Measurements from ENCODE around the gene GPD2. TPM values are rescaled to one million over a fixed set of nuclear protein-coding genes. Genes with fewer than 3 reads are reported as not detected.
A peak's percentile ranks its signal among the peaks of the same experiment; 100 is the strongest.

GPD2 gene
- total RNA-seq, 1 experiment from 2014 or later: 62.5 TPM

- BruUV-seq (replicated peaks): no TSS peak
- Mint-ChIP-seq H3K9me3 (ENCODE audit: unreplicated experiment) (no peaks in the 10 kb centered on the region), H3K4me3 (ENCODE audit: unreplicated experiment) (no peak overlapping the region), H3K36me3 (ENCODE audit: insufficient read depth, unreplicated experiment) (no peaks in the 10 kb centered on the region), H3K4me1 (ENCODE audit: insufficient read depth, unreplicated experiment) (peaks cover 36% of the 10 kb centered on the region), H3K27me3 (ENCODE audit: insufficient read depth, unreplicated experiment) (no peaks in the 10 kb centered on the region), H3K27ac (ENCODE audit: low read depth, unreplicated experiment) (peak overlapping the region; percentile 16)
- TF ChIP-seq CTCF (IDR thresholded peaks at IDR 0.05; ENCODE audit: unreplicated experiment): no peak
- POLR2A ChIA-PET: interaction anchor here (1.2 kb wide), 1 partner anchor 14 kb away, joined by 4 read pairs; no protein-coding TSS in a partner anchor
- intact Hi-C loops (cut with micrococcal nuclease): no loop called here
- CTCF ChIA-PET: no interaction called here
- no peak for DNase-seq (ENCODE audit: unreplicated experiment)
These were observed 16.8 kb downstream of the GPD2 start for GRCh38 chr2:156452971-156453370.

- CTCF ChIA-PET: no interaction called here
- intact Hi-C loops (cut with micrococcal nuclease): no loop called here
- peak; percentile 58 for DNase-seq (ENCODE audit: unreplicated experiment)
- Mint-ChIP-seq H3K36me3 (ENCODE audit: insufficient read depth, unreplicated experiment) (no peaks in the 10 kb centered on the region), H3K9me3 (ENCODE audit: unreplicated experiment) (no peaks in the 10 kb centered on the region), H3K4me1 (ENCODE audit: insufficient read depth, unreplicated experiment) (peaks cover 42% of the 10 kb centered on the region), H3K4me3 (ENCODE audit: unreplicated experiment) (peak overlapping the region; percentile 1), H3K27me3 (ENCODE audit: insufficient read depth, unreplicated experiment) (no peaks in the 10 kb centered on the region), H3K27ac (ENCODE audit: low read depth, unreplicated experiment) (peak overlapping the region; percentile 57)
- BruUV-seq (replicated peaks): no TSS peak
- no peak for TF ChIP-seq CTCF (IDR thresholded peaks at IDR 0.05; ENCODE audit: unreplicated experiment)
- POLR2A ChIA-PET: interaction anchor here (0.7 kb wide), 1 partner anchor 18 kb away, joined by 3 read pairs; no protein-coding TSS in a partner anchor
These were observed 19.3 kb downstream of the GPD2 start for GRCh38 chr2:156455361-156455975.

GRCh38 chr2:156456616-156457015, 20.4 kb downstream of the GPD2 start:
- Mint-ChIP-seq H3K27me3 (ENCODE audit: insufficient read depth, unreplicated experiment) (no peaks in the 10 kb centered on the region), H3K36me3 (ENCODE audit: insufficient read depth, unreplicated experiment) (no peaks in the 10 kb centered on the region), H3K9me3 (ENCODE audit: unreplicated experiment) (no peaks in the 10 kb centered on the region), H3K4me1 (ENCODE audit: insufficient read depth, unreplicated experiment) (peaks cover 42% of the 10 kb centered on the region), H3K27ac (ENCODE audit: low read depth, unreplicated experiment) (peak overlapping the region; percentile 57), H3K4me3 (ENCODE audit: unreplicated experiment) (no peak overlapping the region)
- intact Hi-C loops (cut with micrococcal nuclease): no loop called here
- POLR2A ChIA-PET: no interaction called here
- no peak for DNase-seq (ENCODE audit: unreplicated experiment)
- TF ChIP-seq CTCF (IDR thresholded peaks at IDR 0.05; ENCODE audit: unreplicated experiment): no peak
- CTCF ChIA-PET: interaction anchor here (1.0 to 1.7 kb wide), 2 partner anchors 15 to 18 kb away, joined by 3 to 4 read pairs; no protein-coding TSS in a partner anchor
- no TSS peak for BruUV-seq (replicated peaks)

GRCh38 chr2:156457523-156458517, 21.6 kb downstream of the GPD2 start:
- H3K27me3 Mint-ChIP-seq (ENCODE audit: insufficient read depth, unreplicated experiment): no peaks in the 10 kb centered on the region
- H3K27ac Mint-ChIP-seq (ENCODE audit: low read depth, unreplicated experiment): peak overlapping the region; percentile 87
- H3K4me3 Mint-ChIP-seq (ENCODE audit: unreplicated experiment): peak overlapping the region; percentile 42
- intact Hi-C loops (cut with micrococcal nuclease): no loop called here
- CTCF ChIA-PET: interaction anchor here (0.6 to 1.7 kb wide), 3 partner anchors 15 to 570 kb away, joined by 3 read pairs; no protein-coding TSS in a partner anchor
- POLR2A ChIA-PET: interaction anchor here (0.8 to 1.8 kb wide), 6 partner anchors 15 to 124 kb away, joined by 3 to 7 read pairs (median 4); no protein-coding TSS in a partner anchor
- no peaks in the 10 kb centered on the region for H3K36me3 Mint-ChIP-seq (ENCODE audit: insufficient read depth, unreplicated experiment)
- no TSS peak for BruUV-seq (replicated peaks)
- no peak for TF ChIP-seq CTCF (IDR thresholded peaks at IDR 0.05; ENCODE audit: unreplicated experiment)
- DNase-seq (ENCODE audit: unreplicated experiment): peak; percentile 25
- H3K4me1 Mint-ChIP-seq (ENCODE audit: insufficient read depth, unreplicated experiment): peaks cover 36% of the 10 kb centered on the region
- no peaks in the 10 kb centered on the region for H3K9me3 Mint-ChIP-seq (ENCODE audit: unreplicated experiment)
